GM08714 (cell line): ENCODE measurements around the gene DCAF7.
A peak's percentile ranks its signal among the peaks of the same experiment; 100 is the strongest.

ENCODE experiments used
- H3K4me3 ChIP-seq: fragments of 200-500 bp; sonication (Bioruptor generic); 2 replicates; pipeline ENCODE4 v1.5.1; 2014; ENCODE audit warnings: mild to moderate bottlenecking, low read length, inconsistent platforms
- ZNF274 ChIP-seq: IDR thresholded peaks from 2 replicates; pipeline ENCODE4 v1.6.1; 2012; ENCODE audit warnings: mild to moderate bottlenecking, low read depth, low read length

DCAF7 gene

DNA sequence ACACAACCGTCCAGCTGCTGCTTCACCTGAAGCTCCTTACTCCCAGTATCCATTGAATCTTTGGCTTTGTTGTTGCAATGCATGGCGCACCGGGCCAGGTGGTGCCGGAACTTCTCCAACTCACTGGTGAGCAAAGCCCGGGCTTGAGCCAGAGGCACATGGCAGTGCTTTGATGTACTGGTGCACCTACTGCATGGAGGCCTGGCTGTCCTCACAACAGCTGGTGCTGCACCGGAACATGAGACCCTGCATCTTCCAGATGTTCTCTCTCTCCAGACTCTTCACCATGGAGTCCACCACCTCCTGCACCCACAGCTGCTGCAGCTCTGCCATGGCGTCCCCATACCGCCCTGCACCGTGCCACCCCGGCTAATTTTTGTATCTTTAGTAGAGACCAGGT lies 60.6 kb downstream of the DCAF7 start:
- H3K4me3 ChIP-seq: no peak overlapping the region
- TF ChIP-seq ZNF274: no peak

GRCh38 chr17:63611354-63611753 lies 61.1 kb downstream of the DCAF7 start:
- no peak for TF ChIP-seq ZNF274
- no peak overlapping the region for H3K4me3 ChIP-seq

DNA sequence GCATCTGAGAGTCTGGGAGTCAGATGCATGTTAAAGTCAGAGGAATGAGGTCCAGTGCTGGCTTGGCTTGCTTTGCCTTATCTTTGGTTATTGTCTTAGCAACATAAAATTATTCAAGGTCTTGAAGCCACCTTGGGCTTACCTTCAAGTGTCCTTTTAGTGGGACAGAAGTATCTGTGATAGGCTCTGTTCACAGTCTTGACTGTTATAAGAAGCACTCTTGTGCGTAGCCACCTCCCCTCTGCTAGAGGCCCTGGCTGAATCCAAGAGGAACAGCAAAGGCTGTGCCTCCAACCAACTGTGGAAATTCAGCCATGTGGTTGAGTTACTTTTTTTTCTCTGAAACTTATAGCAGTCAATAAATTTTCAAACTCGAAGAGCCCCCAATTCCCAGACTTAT lies 63.4 kb downstream of the DCAF7 start:
- H3K4me3 ChIP-seq: no peak overlapping the region
- TF ChIP-seq ZNF274: no peak

- no peak for TF ChIP-seq ZNF274
- peak overlapping the region; percentile 74 for H3K4me3 ChIP-seq
Measured at GRCh38 chr17:63621229-63621683, 71.0 kb downstream of the DCAF7 start.

DNA sequence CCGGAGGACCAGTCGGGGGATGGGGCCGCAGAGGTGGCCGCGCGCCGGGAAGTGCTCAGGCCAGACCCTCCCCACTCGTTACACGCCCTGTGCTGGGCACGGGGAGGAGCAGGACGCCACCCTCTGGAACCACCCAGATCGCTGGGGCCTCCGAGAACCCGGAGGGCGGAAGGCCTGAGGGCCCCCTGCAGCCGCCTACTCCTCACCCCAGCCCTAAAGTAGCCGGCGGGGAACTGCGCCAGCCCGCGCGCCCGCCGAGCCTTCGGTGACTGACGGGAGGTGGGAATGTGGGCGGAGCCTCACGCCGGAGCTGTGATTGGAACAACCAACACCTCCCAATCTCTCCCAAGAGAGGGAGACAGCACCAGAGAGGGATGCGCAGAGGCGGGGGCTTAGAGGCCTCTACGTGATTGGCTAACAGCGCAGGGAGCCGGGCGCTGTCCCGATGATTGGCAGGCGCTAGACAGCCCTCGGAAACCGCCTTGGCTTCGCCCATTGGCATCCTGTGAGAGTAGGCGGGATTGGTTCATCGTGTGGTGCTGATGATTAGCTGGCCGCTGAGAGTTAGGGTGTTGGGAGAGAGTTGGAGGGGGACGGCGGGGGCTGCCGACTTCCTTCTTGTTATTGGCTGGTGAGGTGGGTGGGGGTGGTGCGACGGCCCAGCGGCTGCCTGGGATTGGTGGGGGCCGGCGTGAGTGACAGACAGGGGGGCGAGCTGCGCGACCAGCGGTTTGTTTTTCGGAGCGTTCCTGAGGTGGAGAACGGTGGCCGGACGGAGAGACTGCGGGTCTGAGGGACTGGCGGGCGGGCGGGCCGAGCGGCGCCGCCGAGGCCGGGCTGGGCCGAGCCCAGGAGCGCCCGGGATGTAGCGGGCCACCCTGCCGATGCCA lies 71.7 kb downstream of the DCAF7 start, which contains the start of gene MAP3K3:
TSS of gene MAP3K3 (plus strand) at position 734 of the 890 bp plus-strand sequence. CDS start 343 bp downstream, outside the sequence.
- peak within 1 kb of the TSS; percentile 86 for H3K4me3 ChIP-seq
- no peak for TF ChIP-seq ZNF274

- H3K4me3 ChIP-seq: peak overlapping the region; percentile 86
- TF ChIP-seq ZNF274: no peak
Measured at GRCh38 chr17:63622574-63623390, 72.5 kb downstream of the DCAF7 start.

- peak overlapping the region; percentile 86 for H3K4me3 ChIP-seq
- no peak for TF ChIP-seq ZNF274
Measured at GRCh38 chr17:63623786-63624530, 73.7 kb downstream of the DCAF7 start.

DNA sequence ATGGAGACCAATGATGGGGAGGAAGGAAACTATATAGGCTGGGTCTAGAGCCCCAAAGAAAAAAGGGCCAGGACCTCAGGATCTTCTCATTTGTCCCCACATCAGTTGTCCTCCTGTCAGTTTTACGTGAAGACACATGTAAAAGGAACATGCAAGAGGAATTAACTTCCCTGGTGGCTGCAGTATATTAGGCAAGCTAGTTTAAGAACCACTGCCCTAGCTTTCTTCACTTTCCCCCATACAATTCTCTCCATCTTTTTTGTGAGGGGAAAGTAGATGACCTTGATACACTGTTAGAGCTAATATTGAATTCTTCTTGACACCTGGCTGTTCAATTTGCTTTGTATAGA lies 74.2 kb downstream of the DCAF7 start:
- no peak for TF ChIP-seq ZNF274
- H3K4me3 ChIP-seq: no peak overlapping the region

GRCh38 chr17:63626551-63627180 lies 76.4 kb downstream of the DCAF7 start:
- H3K4me3 ChIP-seq: no peak overlapping the region

GRCh38 chr17:63629627-63630026 lies 79.3 kb downstream of the DCAF7 start:
- no peak overlapping the region for H3K4me3 ChIP-seq
- no peak for TF ChIP-seq ZNF274

More at GRCh38 chr17:63626551-63627180, 76.4 kb downstream of the DCAF7 start:
- no peak for TF ChIP-seq ZNF274

DNA sequence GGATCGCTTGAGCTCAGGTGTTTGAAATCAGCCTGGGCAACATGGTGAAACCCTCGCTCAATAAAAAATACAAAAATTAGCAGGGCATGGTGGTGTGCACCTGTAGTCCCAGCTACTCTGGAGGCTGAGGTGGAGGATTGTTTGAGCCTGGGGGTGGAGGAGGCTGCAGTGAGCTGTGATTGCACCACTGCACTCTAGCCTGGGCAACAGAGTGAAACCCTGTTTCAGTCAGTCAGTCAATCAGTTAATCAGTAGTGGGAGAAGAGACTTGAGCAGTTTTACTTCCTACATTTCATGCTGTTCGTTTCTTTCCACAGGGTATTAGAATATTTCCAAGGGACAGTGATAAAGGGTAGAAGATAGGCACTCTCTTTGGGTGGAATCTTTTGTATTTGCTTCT lies 80.8 kb downstream of the DCAF7 start:
- no peak for TF ChIP-seq ZNF274

DNA sequence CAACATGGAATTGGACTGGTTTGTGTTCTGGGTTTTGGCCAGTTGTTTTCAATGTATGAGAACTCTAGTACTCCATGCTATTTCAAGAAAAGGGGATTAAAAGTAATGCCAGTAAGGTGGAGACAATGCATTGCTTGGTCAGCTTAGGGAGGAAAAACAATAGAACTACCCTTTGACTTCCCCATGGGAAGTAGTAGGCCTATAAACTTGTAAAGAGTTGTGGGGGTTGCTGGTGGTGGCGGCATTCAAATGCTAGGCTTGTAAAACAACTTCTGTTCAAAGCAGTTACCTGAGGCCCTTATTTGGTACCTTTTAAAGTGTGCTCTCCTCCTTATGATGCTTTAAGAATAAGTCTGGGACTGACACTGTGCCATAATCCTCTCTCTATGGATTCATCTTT lies 81.3 kb downstream of the DCAF7 start:
- no peak overlapping the region for H3K4me3 ChIP-seq
- no peak for TF ChIP-seq ZNF274

More for the DNA sequence above, 80.8 kb downstream of the DCAF7 start:
- H3K4me3 ChIP-seq: no peak overlapping the region

GRCh38 chr17:63633742-63634141 lies 83.5 kb downstream of the DCAF7 start:
- H3K4me3 ChIP-seq: no peak overlapping the region
- TF ChIP-seq ZNF274: no peak
